Liver (tissue), 9 donors: Measurements from ENCODE around the gene SPATS2. TPM values are rescaled to one million over a fixed set of nuclear protein-coding genes. Genes with fewer than 3 reads are reported as not detected.

Experiments used
- DNase-seq: peaks from one replicate; pipeline ENCODE4 v3.0.0-alpha.2; 2017; ENCODE audit warnings: low spot score
- H3K27ac ChIP-seq, 2 donors: one replicate each; pipeline ENCODE4 v1.7.0; 2013; ENCODE audit warnings: inconsistent platforms in 2 of 2, low read length in 2 of 2, control low read depth in 1 of 2, low read depth in 1 of 2, mild to moderate bottlenecking in 1 of 2
- H3K27me3 ChIP-seq, 4 donors: one replicate each; pipeline versions ENCODE4 v1.6.1 to v1.7.0; 2013; ENCODE audit warnings: low read length in 3 of 4, inconsistent platforms in 1 of 4, mild to moderate bottlenecking in 1 of 4, moderate library complexity in 1 of 4; ENCODE audit not compliant: control insufficient read depth in 4 of 4, insufficient read depth in 4 of 4
- H3K36me3 ChIP-seq, 4 donors: one replicate each; pipeline versions ENCODE4 v1.6.1 to v1.7.0; 2013; ENCODE audit warnings: low read length in 3 of 4, mild to moderate bottlenecking in 3 of 4, low read depth in 1 of 4, moderate library complexity in 1 of 4; ENCODE audit not compliant: control insufficient read depth in 4 of 4, insufficient read depth in 3 of 4
- H3K4me1 ChIP-seq, 4 donors: one replicate each; pipeline versions ENCODE4 v1.6.1 to v1.7.0; 2013; ENCODE audit warnings: low read length in 3 of 4, mild to moderate bottlenecking in 3 of 4, moderate library complexity in 1 of 4; ENCODE audit not compliant: control insufficient read depth in 4 of 4, insufficient read depth in 4 of 4
- H3K4me3 ChIP-seq, 3 donors: one replicate each; pipeline versions ENCODE4 v1.6.1 to v1.7.0; 2013; ENCODE audit warnings: low read length in 3 of 3, control low read depth in 1 of 3, low read depth in 1 of 3, mild to moderate bottlenecking in 1 of 3
- H3K9ac ChIP-seq, 2 donors: one replicate each; pipeline ENCODE4 v1.7.0; 2013; ENCODE audit warnings: low read length in 2 of 2, mild to moderate bottlenecking in 2 of 2, moderate library complexity in 2 of 2, control low read depth in 1 of 2, low read depth in 1 of 2
- H3K9me3 ChIP-seq, 4 donors: one replicate each; pipeline versions ENCODE4 v1.6.1 to v1.7.0; 2013; ENCODE audit warnings: low read length in 3 of 4; ENCODE audit not compliant: control insufficient read depth in 4 of 4
- CTCF ChIP-seq: fragments of 150-350 bp; IDR thresholded peaks from 2 replicates; pipeline ENCODE4 v1.5.1; 2017; ENCODE audit warnings: improper control_type of control experiment, low read depth, low read length; ENCODE audit not compliant: missing input control
- EGR1 ChIP-seq, 2 donors: IDR thresholded peaks; 2 replicates each; pipeline ENCODE4 v1.6.1; 2016 to 2018; ENCODE audit warnings: antibody characterized with exemption in 2 of 2, low read depth in 2 of 2
- HNF4A ChIP-seq, 2 donors: conservative IDR thresholded peaks; 2 replicates each; pipeline ENCODE4 v1.6.1; 2016; ENCODE audit warnings: antibody characterized with exemption in 2 of 2, mild to moderate bottlenecking in 2 of 2
- MAX ChIP-seq: IDR thresholded peaks from 2 replicates; pipeline ENCODE4 v1.6.1; 2016; ENCODE audit warnings: antibody characterized with exemption
- REST ChIP-seq: IDR thresholded peaks from 2 replicates; pipeline ENCODE4 v1.6.1; 2016; ENCODE audit warnings: antibody characterized with exemption, mild to moderate bottlenecking
- RXRA ChIP-seq, 2 donors: IDR thresholded peaks; 2 replicates each; pipeline ENCODE4 v1.6.1; 2017 to 2018; ENCODE audit warnings: antibody characterized with exemption in 2 of 2, mild to moderate bottlenecking in 1 of 2
- WGBS: extraction: QIAGEN DNeasy Blood & Tissue Kit; methylation state at CpG from one replicate; pipeline ENCODE4 v1.1.7; 2013; 5-methylcytosine and 5-hydroxymethylcytosine counted together
- polyA plus RNA-seq, 2 donors: library from polyadenylated mRNA; stranded (reverse) in 1 of 2; unstranded in 1 of 2; fragments of 200-250 nt in 1 of 2; fragments of >200 nt in 1 of 2; fragmentation: Nextera tagmentation in 1 of 2; extraction: Ambion mirVana in 1 of 2; gene quantifications; one replicate each; pipeline versions ENCODE4 v1.2.1 to v1.2.3, GENCODE V29; 2013 to 2015
- total RNA-seq, 2 donors: library from RNA; depleted of rRNA; stranded (reverse); fragments of >200 nt; gene quantifications; one replicate each; pipeline ENCODE4 v1.2.3, GENCODE V29; 2014
- donor health status: healthy.
- donor health status: healthy.
- donor health status: healthy.
- donor health status: healthy.
- donor health status: healthy.

Gene SPATS2
- total and polyA plus RNA-seq, 4 donors = 2.4 to 5.2 (median 4.5) TPM

GRCh38 chr12:49535921-49536525 is 168.8 kb downstream of the SPATS2 start:
- WGBS = 91% methylated on average over 6 of the region's 6 CpGs
- no peaks in the 10 kb centered on the region for H3K36me3 ChIP-seq
- peaks cover 0 to 10% (median 4%) of the 10 kb centered on the region in 4 donors for H3K27me3 ChIP-seq
- no peak overlapping the region for H3K9ac ChIP-seq
- H3K4me3 ChIP-seq = no peak overlapping the region
- no peak for TF ChIP-seq MAX
- TF ChIP-seq RXRA (IDR thresholded peaks at IDR 0.05) = no peak
- TF ChIP-seq CTCF = no peak
- no peak for TF ChIP-seq EGR1 (IDR thresholded peaks at IDR 0.05; ENCODE audit: low read depth in 2 of 2)
- no peak for TF ChIP-seq HNF4A (conservative IDR thresholded peaks at IDR 0.05)
- peaks cover 10 to 12% (median 11%) of the 10 kb centered on the region in 4 donors for H3K4me1 ChIP-seq
- H3K9me3 ChIP-seq = no peaks in the 10 kb centered on the region
- no peak overlapping the region for H3K27ac ChIP-seq
- DNase-seq = peak; percentile 3

DNA sequence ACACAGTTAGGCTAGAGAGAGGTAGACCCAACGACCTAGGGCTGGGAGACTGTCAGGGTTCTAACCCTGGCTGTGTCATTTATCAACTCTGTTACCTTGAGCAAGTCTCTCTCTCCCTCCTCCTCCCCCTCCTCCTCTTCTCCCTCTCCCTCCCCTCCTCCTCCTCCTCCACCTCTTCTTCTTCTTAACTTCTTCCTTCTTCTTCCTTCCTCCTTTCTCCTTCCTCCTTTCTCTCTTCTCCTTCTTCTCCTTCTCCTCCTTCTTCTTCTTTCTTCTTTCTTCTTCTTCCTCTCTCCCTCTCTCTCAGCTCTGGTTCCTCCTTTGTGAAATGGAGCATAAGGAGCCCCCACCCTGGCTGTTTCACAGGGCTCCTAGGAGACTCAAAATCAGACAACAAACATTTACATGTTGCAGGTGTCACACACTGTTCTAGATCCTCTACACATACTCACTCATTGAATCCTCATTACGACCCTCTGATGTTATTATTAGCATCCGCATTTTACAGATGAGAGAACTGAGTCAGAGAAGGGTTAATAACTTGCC is 169.3 kb downstream of the SPATS2 start:
- H3K4me3 ChIP-seq = no peak overlapping the region

More for the DNA sequence above, 169.3 kb downstream of the SPATS2 start:
- 53% methylated on average over 3 of the region's 3 CpGs for WGBS
- no peak overlapping the region for H3K27ac ChIP-seq
- peaks cover 10 to 12% (median 11%) of the 10 kb centered on the region in 4 donors for H3K4me1 ChIP-seq
- H3K27me3 ChIP-seq = peaks cover 0 to 10% (median 4%) of the 10 kb centered on the region in 4 donors
- H3K9ac ChIP-seq = no peak overlapping the region
- DNase-seq = peak; percentile 20
- no peaks in the 10 kb centered on the region for H3K9me3 ChIP-seq
- H3K36me3 ChIP-seq = no peaks in the 10 kb centered on the region
- no peak for TF ChIP-seq CTCF
- TF ChIP-seq REST = no peak
